Prostate gland (tissue), 2 donors: ENCODE data around the gene ZNF624.

ENCODE experiments used
- CTCF ChIP-seq, 4 experiments: fragments of 200-600 bp in 2 of 4; fragments of 450-650 bp in 2 of 4; sonication (generic) in 2 of 4; IDR thresholded peaks; 1 replicate in 3 of 4; 2 replicates in 1 of 4; pipeline ENCODE4 v1.5.1; 2016 to 2019; ENCODE audit warnings: antibody characterized with exemption in 4 of 4, mild to moderate bottlenecking in 2 of 4, moderate library complexity in 2 of 4
- POLR2A ChIP-seq: fragments of 450-650 bp; IDR thresholded peaks from one replicate; pipeline ENCODE4 v1.6.1; 2016; ENCODE audit warnings: antibody characterized with exemption, mild to moderate bottlenecking
- POLR2AphosphoS5 ChIP-seq: sonication (generic); formaldehyde crosslinking; IDR thresholded peaks from one replicate; pipeline ENCODE4 v1.6.1; 2017; ENCODE audit warnings: antibody characterized with exemption

GRCh38 chr17:16676676-16677268 is 23.1 kb upstream of the ZNF624 start:
- TF ChIP-seq CTCF (IDR thresholded peaks at IDR 0.05) (no peak), POLR2AphosphoS5 (no peak), POLR2A (no peak)
